Forelimb muscle (tissue), 1 donor: ENCODE measurements around the gene PFDN1. TPM values are rescaled to one million over a fixed set of nuclear protein-coding genes. Genes with fewer than 3 reads are reported as not detected.

Experiments used
- DNase-seq: peaks from one replicate; pipeline ENCODE4 v3.0.0-alpha.2; 2013; ENCODE audit warnings: low read depth
- polyA plus RNA-seq: library from polyadenylated mRNA; unstranded; fragments of 120-200 nt; gene quantifications from one replicate; pipeline ENCODE4 v1.2.1, GENCODE V29; 2013; ENCODE audit not compliant: insufficient read length

The PFDN1 gene
- polyA plus RNA-seq, 1 donor: 77.1 TPM

GRCh38 chr5:140328036-140328764 lies 25.3 kb upstream of the PFDN1 start:
- DNase-seq: no peak

- no peak for DNase-seq
Measured at GRCh38 chr5:140327589-140327988, 24.7 kb upstream of the PFDN1 start.

GRCh38 chr5:140325486-140325885 lies 22.6 kb upstream of the PFDN1 start:
- DNase-seq: no peak

GRCh38 chr5:140324617-140325241 lies 21.8 kb upstream of the PFDN1 start:
- DNase-seq: no peak

GRCh38 chr5:140324041-140324600 lies 21.2 kb upstream of the PFDN1 start:
- no peak for DNase-seq

- no peak for DNase-seq
Measured at GRCh38 chr5:140322751-140323731, 20.1 kb upstream of the PFDN1 start.

- no peak for DNase-seq
Measured at GRCh38 chr5:140321796-140322195, 18.9 kb upstream of the PFDN1 start.

- no peak for DNase-seq
Measured at GRCh38 chr5:140319833-140320232, 16.9 kb upstream of the PFDN1 start.

- no peak for DNase-seq
Measured at GRCh38 chr5:140318792-140319191, 15.9 kb upstream of the PFDN1 start.

GRCh38 chr5:140317859-140318258 lies 15.0 kb upstream of the PFDN1 start:
- DNase-seq: no peak

- DNase-seq: no peak
Measured at GRCh38 chr5:140312791-140313189, 9.9 kb upstream of the PFDN1 start.

- no peak for DNase-seq
Measured at GRCh38 chr5:140312067-140312790, 9.3 kb upstream of the PFDN1 start.

- no peak for DNase-seq
Measured at GRCh38 chr5:140311011-140311467, 8.1 kb upstream of the PFDN1 start.

GRCh38 chr5:140310434-140310833 lies 7.5 kb upstream of the PFDN1 start:
- DNase-seq: no peak

- no peak for DNase-seq
Measured at GRCh38 chr5:140309706-140310249, 6.9 kb upstream of the PFDN1 start.

- DNase-seq: no peak
Measured at GRCh38 chr5:140305471-140305870, 2.6 kb upstream of the PFDN1 start.

GRCh38 chr5:140303966-140304365 lies 1.1 kb upstream of the PFDN1 start:
- no peak for DNase-seq

- DNase-seq: no peak
Measured at GRCh38 chr5:140301136-140301535, 1.8 kb downstream of the PFDN1 start.

- no peak for DNase-seq
Measured at GRCh38 chr5:140299056-140299455, 3.8 kb downstream of the PFDN1 start.

- DNase-seq: no peak
Measured at GRCh38 chr5:140298183-140298601, 4.7 kb downstream of the PFDN1 start.

- no peak for DNase-seq
Measured at GRCh38 chr5:140297283-140297682, 5.6 kb downstream of the PFDN1 start.
